ENCODE data around the gene CMTM6. TPM values are rescaled to one million over a fixed set of nuclear protein-coding genes. Genes with fewer than 3 reads are reported as not detected.
"Not testable (repeated sequence)": the region's sequence is repeated elsewhere in the genome, so short reads cannot be mapped to it uniquely, and the experiment has no call there.

CMTM6 gene
- total RNA-seq, 1 donor from 2014 or later, result 69.5 TPM

DNA sequence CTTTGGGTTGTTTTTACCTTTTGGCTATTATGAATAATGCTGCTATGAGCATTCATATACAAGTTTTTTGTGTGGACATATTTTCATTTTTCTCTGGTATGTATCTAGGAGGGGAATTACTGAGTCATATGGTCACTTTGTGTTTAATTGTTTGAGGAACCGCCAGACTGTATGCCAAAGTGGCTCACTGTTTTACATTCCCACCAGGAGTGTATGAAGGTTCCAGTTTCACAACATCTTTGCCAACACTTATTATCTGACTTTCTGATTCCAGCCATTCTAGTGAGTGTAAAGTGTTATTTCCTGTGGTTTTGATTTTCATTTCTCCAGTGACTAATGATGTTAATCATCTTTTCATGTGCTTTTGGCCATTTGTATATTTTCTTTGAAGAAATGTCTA is 59.2 kb downstream of the CMTM6 start:
- no peak overlapping the region for H3K27ac ChIP-seq
- peak; percentile 61 to 72 for ATAC-seq

GRCh38 chr3:32442766-32443165 is 59.9 kb downstream of the CMTM6 start:
- Histone ChIP-seq H3K27ac (no peak overlapping the region), H3K4me3 (no peak overlapping the region), H3K9me3 (no peaks in the 10 kb centered on the region), H3K27me3 (ENCODE audit: low read depth) (no peaks in the 10 kb centered on the region), H3K4me1 (peaks cover 6% of the 10 kb centered on the region), H3K36me3 (peaks cover 3% of the 10 kb centered on the region)
- no peak for ATAC-seq
- no peak for DNase-seq
- intact Hi-C loops (cut with DNase I), result no loop called here
- TF ChIP-seq CTCF (IDR thresholded peaks at IDR 0.05), result no peak

More for the DNA sequence above, 59.2 kb downstream of the CMTM6 start:
- Histone ChIP-seq H3K9me3 (no peaks in the 10 kb centered on the region), H3K36me3 (peaks cover 3% of the 10 kb centered on the region), H3K4me3 (no peak overlapping the region), H3K27me3 (ENCODE audit: low read depth) (no peaks in the 10 kb centered on the region), H3K4me1 (peaks cover 8% of the 10 kb centered on the region)
- no peak for DNase-seq
- TF ChIP-seq CTCF (IDR thresholded peaks at IDR 0.05), result no peak
- intact Hi-C loops (cut with DNase I), result no loop called here

- Histone ChIP-seq H3K27ac (no peak overlapping the region), H3K27me3 (ENCODE audit: low read depth) (no peaks in the 10 kb centered on the region), H3K4me1 (peaks cover 6% of the 10 kb centered on the region), H3K4me3 (no peak overlapping the region), H3K9me3 (no peaks in the 10 kb centered on the region), H3K36me3 (peaks cover 3% of the 10 kb centered on the region)
- DNase-seq (no peak), ATAC-seq (no peak)
- intact Hi-C loops (cut with DNase I), result no loop called here
- TF ChIP-seq CTCF (IDR thresholded peaks at IDR 0.05), result no peak
Observed at GRCh38 chr3:32440611-32441350, 61.9 kb downstream of the CMTM6 start.

DNA sequence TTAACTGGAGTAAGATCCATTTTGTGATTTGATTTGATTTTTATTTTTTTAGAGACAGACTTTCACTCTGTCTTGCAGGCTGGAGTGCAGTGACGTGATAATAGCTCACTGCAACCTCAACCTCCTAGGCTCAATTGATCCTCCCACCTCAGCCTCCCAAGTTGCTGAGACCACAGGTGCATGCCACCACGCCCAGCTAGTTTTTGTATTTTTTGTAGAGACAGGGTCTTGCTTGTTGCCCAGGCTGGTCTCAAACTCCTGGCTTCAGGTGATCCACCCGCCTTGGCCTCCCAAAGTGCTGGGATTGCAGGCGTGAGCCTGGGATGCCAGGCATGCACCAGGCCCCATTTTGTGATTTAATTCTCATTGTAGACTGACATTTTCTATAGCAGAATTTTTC is 63.2 kb downstream of the CMTM6 start:
- H3K4me1 ChIP-seq; H3K27ac ChIP-seq; intact Hi-C loops (cut with DNase I); H3K9me3 ChIP-seq; H3K36me3 ChIP-seq; H3K4me3 ChIP-seq; H3K27me3 ChIP-seq (ENCODE audit: low read depth); ATAC-seq; DNase-seq: not testable (repeated sequence)

- Histone ChIP-seq H3K27me3 (ENCODE audit: low read depth) (no peaks in the 10 kb centered on the region), H3K27ac (no peak overlapping the region), H3K9me3 (no peaks in the 10 kb centered on the region), H3K4me3 (no peak overlapping the region), H3K36me3 (peaks cover 3% of the 10 kb centered on the region), H3K4me1 (peaks cover 6% of the 10 kb centered on the region)
- DNase-seq, result no peak
- no peak for ATAC-seq
- no peak for TF ChIP-seq CTCF (IDR thresholded peaks at IDR 0.05)
- intact Hi-C loops (cut with DNase I), result no loop called here
Observed at GRCh38 chr3:32438596-32439344, 63.9 kb downstream of the CMTM6 start.

DNA sequence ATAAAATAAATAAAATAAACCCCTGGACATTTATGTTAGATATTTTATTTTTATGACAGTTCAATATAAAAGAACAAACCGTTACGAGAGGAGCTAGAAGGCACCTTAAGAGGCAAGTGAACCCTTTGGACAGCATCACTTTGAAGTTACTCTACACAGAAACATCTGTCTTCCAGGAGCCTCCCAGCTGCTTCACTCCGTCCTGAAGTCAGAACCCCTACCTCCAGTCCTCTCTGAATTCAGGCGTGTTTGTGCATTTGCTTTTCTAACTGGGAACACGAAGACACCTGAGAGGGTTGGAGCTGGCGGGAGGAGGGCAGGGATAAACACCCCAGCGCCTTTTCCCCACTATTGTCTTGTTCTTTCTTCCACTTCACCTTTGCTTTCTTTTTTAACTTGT is 64.8 kb downstream of the CMTM6 start:
- intact Hi-C loops (cut with DNase I), result no loop called here
- peaks cover 3% of the 10 kb centered on the region for H3K36me3 ChIP-seq
- H3K27me3 ChIP-seq (ENCODE audit: low read depth), result no peaks in the 10 kb centered on the region
- H3K9me3 ChIP-seq, result no peaks in the 10 kb centered on the region
- peaks cover 10% of the 10 kb centered on the region for H3K4me1 ChIP-seq
- no peak for ATAC-seq
- H3K4me3 ChIP-seq, result no peak overlapping the region
- no peak overlapping the region for H3K27ac ChIP-seq
- no peak for TF ChIP-seq CTCF (IDR thresholded peaks at IDR 0.05)
- DNase-seq, result no peak
